ENCODE results near the gene AUNIP. TPM values are rescaled to one million over a fixed set of nuclear protein-coding genes. Genes with fewer than 3 reads are reported as not detected.

The AUNIP gene
- polyA plus RNA-seq, 1 of the 3 experiments (the other 2 are of a cell fraction): 1.9 TPM

DNA sequence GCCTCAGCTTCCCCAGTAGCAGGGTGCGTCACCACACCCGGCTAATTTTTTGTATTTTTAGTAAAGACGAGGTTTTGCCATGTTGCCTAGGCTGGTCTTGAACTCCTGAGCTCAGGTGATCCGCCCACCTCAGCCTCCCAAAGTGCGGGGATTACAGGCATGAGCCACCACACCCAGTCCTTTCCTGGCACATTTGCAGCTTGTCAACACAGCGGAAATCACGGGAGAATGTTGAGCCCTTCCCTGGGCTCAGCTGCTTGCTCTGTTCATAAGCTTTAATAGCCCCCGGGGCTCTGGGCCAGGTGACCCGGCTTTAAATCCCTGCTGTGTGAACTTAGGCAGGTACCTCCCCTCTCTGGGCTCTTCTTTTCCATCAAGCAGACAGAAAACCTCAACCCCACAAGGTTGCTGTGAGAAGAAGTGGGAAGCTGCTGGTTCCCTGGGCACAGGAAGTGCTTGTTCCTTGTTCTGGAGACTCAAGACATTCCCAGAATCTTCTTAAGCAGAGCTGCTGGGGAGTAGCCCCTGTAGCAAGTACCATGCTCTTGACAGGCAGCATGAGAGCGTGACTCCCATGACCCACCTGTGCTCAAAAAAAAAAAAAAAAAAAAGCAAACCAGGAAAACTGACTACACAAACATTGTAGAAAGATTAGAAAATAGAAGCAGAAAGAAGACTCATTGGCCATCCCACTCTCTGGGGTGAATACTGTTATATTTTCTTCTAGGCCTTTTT lies 73.8 kb downstream of the AUNIP start:
- ChIA-PET POLR2A (interaction anchor here (0.5 kb wide), 1 partner anchor 9 kb away, joined by 4 read pairs; no protein-coding TSS in a partner anchor), CTCF (interaction anchor here (0.7 to 1.6 kb wide), 5 partner anchors 12 to 177 kb away, joined by 3 to 5 read pairs (median 3); no protein-coding TSS in a partner anchor)
- 82% methylated on average over 10 of the region's 10 CpGs for WGBS (ENCODE audit: low lambda C conversion rate)
- Histone ChIP-seq H3F3A (replicated peaks; ENCODE audit: insufficient read depth) (no peaks in the 10 kb centered on the region), H3K27ac (ENCODE audit: low read depth in 2 of 2, low read length in 1 of 2) (no peak overlapping the region), H3K27me3 (ENCODE audit: insufficient read depth) (peaks cover 4% of the 10 kb centered on the region; the same call in 1 of the 2 replicates), H3K4me2 (no peak overlapping the region), H3K79me2 (ENCODE audit: insufficient read depth) (no peaks in the 10 kb centered on the region), H3K9me2 (no peaks in the 10 kb centered on the region), H4K20me1 (ENCODE audit: insufficient read depth) (no peaks in the 10 kb centered on the region), H3K36me3 (replicated peaks in 1 of 2; ENCODE audit: control insufficient read depth in 1 of 2, insufficient read depth in 2 of 2, low read length in 1 of 2) (no peaks in the 10 kb centered on the region), H3K4me1 (ENCODE audit: control insufficient read depth in 1 of 2, insufficient read depth in 2 of 2, low read depth in 1 of 2, low read length in 1 of 2) (peaks cover 0 to 45% of the 10 kb centered on the region in 2 experiments; a peak in 2 of 4 replicates), H2AFZ (ENCODE audit: low read depth) (no peak overlapping the region), H3K9ac (no peak overlapping the region), H3K9me3 (no peaks in the 10 kb centered on the region), H3K4me3 (ENCODE audit: low read depth in 2 of 2, low read length in 1 of 2) (no peak overlapping the region)
- DNase-seq: no peak
- TF ChIP-seq, protein P1, sequence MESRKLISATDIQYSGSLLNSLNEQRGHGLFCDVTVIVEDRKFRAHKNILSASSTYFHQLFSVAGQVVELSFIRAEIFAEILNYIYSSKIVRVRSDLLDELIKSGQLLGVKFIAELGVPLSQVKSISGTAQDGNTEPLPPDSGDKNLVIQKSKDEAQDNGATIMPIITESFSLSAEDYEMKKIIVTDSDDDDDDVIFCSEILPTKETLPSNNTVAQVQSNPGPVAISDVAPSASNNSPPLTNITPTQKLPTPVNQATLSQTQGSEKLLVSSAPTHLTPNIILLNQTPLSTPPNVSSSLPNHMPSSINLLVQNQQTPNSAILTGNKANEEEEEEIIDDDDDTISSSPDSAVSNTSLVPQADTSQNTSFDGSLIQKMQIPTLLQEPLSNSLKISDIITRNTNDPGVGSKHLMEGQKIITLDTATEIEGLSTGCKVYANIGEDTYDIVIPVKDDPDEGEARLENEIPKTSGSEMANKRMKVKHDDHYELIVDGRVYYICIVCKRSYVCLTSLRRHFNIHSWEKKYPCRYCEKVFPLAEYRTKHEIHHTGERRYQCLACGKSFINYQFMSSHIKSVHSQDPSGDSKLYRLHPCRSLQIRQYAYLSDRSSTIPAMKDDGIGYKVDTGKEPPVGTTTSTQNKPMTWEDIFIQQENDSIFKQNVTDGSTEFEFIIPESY (IDR thresholded peaks at IDR 0.05; ENCODE audit: borderline replicate concordance, low read depth): no peak

- no peaks in the 10 kb centered on the region for H4K20me1 ChIP-seq (ENCODE audit: insufficient read depth)
- H3K27ac ChIP-seq (ENCODE audit: low read depth in 2 of 2, low read length in 1 of 2): peak overlapping the region in 1 of 2 experiments; percentile 57; a peak in 2 of 4 replicates
- H3F3A ChIP-seq (replicated peaks; ENCODE audit: insufficient read depth): no peaks in the 10 kb centered on the region
- 64% methylated on average over 9 of the region's 9 CpGs for WGBS (ENCODE audit: low lambda C conversion rate)
- no peaks in the 10 kb centered on the region for H3K9me3 ChIP-seq
- no peaks in the 10 kb centered on the region for H3K79me2 ChIP-seq (ENCODE audit: insufficient read depth)
- DNase-seq: peak; percentile 64
- CTCF ChIA-PET: interaction anchor here (0.6 to 1.6 kb wide), 3 partner anchors 12 to 124 kb away, joined by 3 to 5 read pairs (median 3); no protein-coding TSS in a partner anchor
- no peak overlapping the region for H3K4me2 ChIP-seq
- no peak overlapping the region for H2AFZ ChIP-seq (ENCODE audit: low read depth)
- H3K36me3 ChIP-seq (replicated peaks in 1 of 2; ENCODE audit: control insufficient read depth in 1 of 2, insufficient read depth in 2 of 2, low read length in 1 of 2): no peaks in the 10 kb centered on the region
- POLR2A ChIA-PET: no interaction called here
- H3K9ac ChIP-seq: no peak overlapping the region
- no peak overlapping the region for H3K4me3 ChIP-seq (ENCODE audit: low read depth in 2 of 2, low read length in 1 of 2)
- peaks cover 0 to 52% of the 10 kb centered on the region in 2 experiments; a peak in 2 of 4 replicates for H3K4me1 ChIP-seq (ENCODE audit: control insufficient read depth in 1 of 2, insufficient read depth in 2 of 2, low read depth in 1 of 2, low read length in 1 of 2)
- no peaks in the 10 kb centered on the region; the same call in 1 of the 2 replicates for H3K27me3 ChIP-seq (ENCODE audit: insufficient read depth)
- H3K9me2 ChIP-seq: no peaks in the 10 kb centered on the region
- TF ChIP-seq FOXJ3 (CRISPR knock-in tag; IDR thresholded peaks at IDR 0.05) (no peak; the same call in 1 of the 2 replicates), ELF1 (IDR thresholded peaks at IDR 0.05) (no peak), NFIC (IDR thresholded peaks at IDR 0.05; ENCODE audit: borderline replicate concordance) (no peak), CTCF (IDR thresholded peaks at IDR 0.05) (no peak), POLR2AphosphoS5 (IDR thresholded peaks at IDR 0.05; ENCODE audit: low read depth, low read length) (no peak), EZH2phosphoT487 (IDR thresholded peaks at IDR 0.05; ENCODE audit: borderline replicate concordance, low read depth) (no peak), TAF1 (IDR thresholded peaks at IDR 0.05; ENCODE audit: borderline replicate concordance, low read depth, low read length) (no peak), NRF1 (IDR thresholded peaks at IDR 0.05; ENCODE audit: low read depth, low read length) (no peak), FOSL2 (IDR thresholded peaks at IDR 0.05; ENCODE audit: borderline replicate concordance, low read depth) (no peak), GATA2 (CRISPR knock-in tag; IDR thresholded peaks at IDR 0.05) (no peak), EP300 (IDR thresholded peaks at IDR 0.05; ENCODE audit: borderline replicate concordance in 1 of 2, low read depth in 1 of 2, low read length in 1 of 2) (no peak)
- TF ChIP-seq, protein P2, sequence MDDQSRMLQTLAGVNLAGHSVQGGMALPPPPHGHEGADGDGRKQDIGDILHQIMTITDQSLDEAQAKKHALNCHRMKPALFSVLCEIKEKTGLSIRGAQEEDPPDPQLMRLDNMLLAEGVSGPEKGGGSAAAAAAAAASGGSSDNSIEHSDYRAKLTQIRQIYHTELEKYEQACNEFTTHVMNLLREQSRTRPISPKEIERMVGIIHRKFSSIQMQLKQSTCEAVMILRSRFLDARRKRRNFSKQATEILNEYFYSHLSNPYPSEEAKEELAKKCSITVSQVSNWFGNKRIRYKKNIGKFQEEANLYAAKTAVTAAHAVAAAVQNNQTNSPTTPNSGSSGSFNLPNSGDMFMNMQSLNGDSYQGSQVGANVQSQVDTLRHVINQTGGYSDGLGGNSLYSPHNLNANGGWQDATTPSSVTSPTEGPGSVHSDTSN (IDR thresholded peaks at IDR 0.05): no peak
- TF ChIP-seq, protein P3, sequence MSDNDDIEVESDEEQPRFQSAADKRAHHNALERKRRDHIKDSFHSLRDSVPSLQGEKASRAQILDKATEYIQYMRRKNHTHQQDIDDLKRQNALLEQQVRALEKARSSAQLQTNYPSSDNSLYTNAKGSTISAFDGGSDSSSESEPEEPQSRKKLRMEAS (IDR thresholded peaks at IDR 0.05; ENCODE audit: low read depth): no peak
These were observed 74.6 kb downstream of the AUNIP start for GRCh38 chr1:25784575-25785051.
